Smooth muscle cell (in vitro differentiated cells): Measurements from ENCODE around the gene KRT84. TPM values are rescaled to one million over a fixed set of nuclear protein-coding genes. Genes with fewer than 3 reads are reported as not detected.

Source experiments
- DNase-seq: peaks from one replicate; lab custom pipeline; 2025; ENCODE audit not compliant: unreplicated experiment; lab: John Stamatoyannopoulos, UW
- H2AFZ ChIP-seq: fragments of 200-600 bp; sonication (generic); 2 replicates; pipeline ENCODE4 v1.6.0; 2016; ENCODE audit warnings: antibody characterized with exemption, low read depth, mild to moderate bottlenecking
- H3F3A ChIP-seq: fragments of 200-600 bp; sonication (generic); 2 replicates; pipeline ENCODE4 v1.6.0; 2017; ENCODE audit warnings: antibody characterized with exemption, low read depth
- H3K27ac ChIP-seq: fragments of 200-600 bp; sonication (generic); 2 replicates; pipeline ENCODE4 v1.5.1; 2016; ENCODE audit warnings: low read depth, mild to moderate bottlenecking
- H3K27me3 ChIP-seq: fragments of 200-600 bp; sonication (generic); 2 replicates; pipeline ENCODE4 v1.6.1; 2016; ENCODE audit warnings: low read depth, mild to moderate bottlenecking
- H3K36me3 ChIP-seq: fragments of 200-600 bp; sonication (generic); 2 replicates; pipeline ENCODE4 v1.5.1; 2016; ENCODE audit warnings: low read depth
- H3K4me1 ChIP-seq: fragments of 200-600 bp; sonication (generic); 2 replicates; pipeline ENCODE4 v1.5.1; 2016; ENCODE audit warnings: low read depth
- H3K4me2 ChIP-seq: fragments of 200-600 bp; sonication (generic); 2 replicates; pipeline ENCODE4 v1.6.0; 2016; ENCODE audit warnings: mild to moderate bottlenecking
- H3K4me3 ChIP-seq: fragments of 200-600 bp; sonication (generic); 2 replicates; pipeline ENCODE4 v1.5.1; 2016; ENCODE audit warnings: mild to moderate bottlenecking
- H3K79me2 ChIP-seq: fragments of 200-600 bp; sonication (generic); 2 replicates; pipeline ENCODE4 v1.6.0; 2016; ENCODE audit warnings: low read depth, mild to moderate bottlenecking
- H3K9ac ChIP-seq: fragments of 200-600 bp; sonication (generic); 2 replicates; pipeline ENCODE4 v1.6.0; 2016; ENCODE audit warnings: low read depth
- H3K9me3 ChIP-seq: fragments of 200-600 bp; sonication (generic); replicated peaks from 2 replicates; pipeline ENCODE4 v1.5.1; 2016; ENCODE audit warnings: low read depth
- H4K20me1 ChIP-seq: fragments of 200-600 bp; sonication (generic); 2 replicates; pipeline ENCODE4 v1.6.0; 2016; ENCODE audit warnings: low read depth
- WGBS: methylation state at CpG from one replicate; pipeline ENCODE4 v1.1.7; 2016; ENCODE audit warnings: low lambda C conversion rate; 5-methylcytosine and 5-hydroxymethylcytosine counted together
- polyA plus RNA-seq: library from polyadenylated mRNA; unstranded; fragments of >200 nt; fragmentation: Nextera tagmentation; extraction: Ambion mirVana; gene quantifications from 2 replicates; pipeline ENCODE4 v1.2.1, GENCODE V29; 2016
- total RNA-seq: library from RNA; depleted of rRNA; stranded (reverse); fragments of >200 nt; gene quantifications from 2 replicates; pipeline ENCODE4 v1.2.3, GENCODE V29; 2014
- TF ChIP-seq, protein P1 (sequence below): fragments of 200-600 bp; sonication (generic); IDR thresholded peaks from 2 replicates; pipeline ENCODE4 v1.5.1; 2017; ENCODE audit warnings: borderline replicate concordance, mild to moderate bottlenecking, antibody characterized with exemption; ENCODE audit not compliant: insufficient read depth, poor library complexity, severe bottlenecking

KRT84 gene
- total and polyA plus RNA-seq, 2 experiments from 2014 or later: 0.09 to 5.6 TPM

DNA sequence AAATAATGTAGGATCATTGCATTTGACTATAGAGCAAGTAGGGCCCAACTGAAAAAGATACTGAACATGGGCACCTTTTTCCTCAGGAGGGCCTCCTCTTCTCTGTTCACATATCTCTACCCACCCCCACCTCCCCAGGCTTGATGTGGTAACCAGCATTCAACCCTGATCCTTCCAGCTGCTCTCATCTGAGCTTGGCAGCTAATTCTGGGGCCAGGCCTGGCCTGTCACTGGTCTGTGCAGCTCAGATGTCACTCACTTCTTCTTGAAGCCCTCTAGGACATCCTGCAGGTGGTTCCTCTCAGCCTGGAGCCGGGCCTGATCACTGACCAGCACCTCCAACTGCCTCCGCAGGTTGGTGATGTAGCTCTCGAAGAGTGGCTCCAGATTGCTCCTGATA is 2.1 kb downstream of the KRT84 start:
- Histone ChIP-seq H3K27me3 (peaks cover 17% of the 10 kb centered on the region), H4K20me1 (no peaks in the 10 kb centered on the region), H3K9me3 (no peaks in the 10 kb centered on the region), H2AFZ (no peak overlapping the region), H3K4me3 (no peak overlapping the region), H3K27ac (no peak overlapping the region), H3K4me1 (no peaks in the 10 kb centered on the region), H3F3A (no peaks in the 10 kb centered on the region), H3K4me2 (no peak overlapping the region), H3K79me2 (no peaks in the 10 kb centered on the region), H3K36me3 (no peaks in the 10 kb centered on the region), H3K9ac (no peak overlapping the region)
- DNase-seq: no peak
- 90% methylated on average over 3 of the region's 3 CpGs for WGBS
- TF ChIP-seq, protein P1, sequence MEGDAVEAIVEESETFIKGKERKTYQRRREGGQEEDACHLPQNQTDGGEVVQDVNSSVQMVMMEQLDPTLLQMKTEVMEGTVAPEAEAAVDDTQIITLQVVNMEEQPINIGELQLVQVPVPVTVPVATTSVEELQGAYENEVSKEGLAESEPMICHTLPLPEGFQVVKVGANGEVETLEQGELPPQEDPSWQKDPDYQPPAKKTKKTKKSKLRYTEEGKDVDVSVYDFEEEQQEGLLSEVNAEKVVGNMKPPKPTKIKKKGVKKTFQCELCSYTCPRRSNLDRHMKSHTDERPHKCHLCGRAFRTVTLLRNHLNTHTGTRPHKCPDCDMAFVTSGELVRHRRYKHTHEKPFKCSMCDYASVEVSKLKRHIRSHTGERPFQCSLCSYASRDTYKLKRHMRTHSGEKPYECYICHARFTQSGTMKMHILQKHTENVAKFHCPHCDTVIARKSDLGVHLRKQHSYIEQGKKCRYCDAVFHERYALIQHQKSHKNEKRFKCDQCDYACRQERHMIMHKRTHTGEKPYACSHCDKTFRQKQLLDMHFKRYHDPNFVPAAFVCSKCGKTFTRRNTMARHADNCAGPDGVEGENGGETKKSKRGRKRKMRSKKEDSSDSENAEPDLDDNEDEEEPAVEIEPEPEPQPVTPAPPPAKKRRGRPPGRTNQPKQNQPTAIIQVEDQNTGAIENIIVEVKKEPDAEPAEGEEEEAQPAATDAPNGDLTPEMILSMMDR: no peak

- Histone ChIP-seq H3F3A (no peaks in the 10 kb centered on the region), H3K4me2 (no peak overlapping the region), H3K27me3 (peaks cover 12% of the 10 kb centered on the region), H3K27ac (no peak overlapping the region), H3K36me3 (no peaks in the 10 kb centered on the region), H2AFZ (no peak overlapping the region), H3K4me3 (no peak overlapping the region), H3K9ac (no peak overlapping the region), H3K79me2 (no peaks in the 10 kb centered on the region), H3K4me1 (no peaks in the 10 kb centered on the region), H4K20me1 (no peaks in the 10 kb centered on the region), H3K9me3 (no peaks in the 10 kb centered on the region)
- 84% methylated on average over 2 of the region's 2 CpGs for WGBS
- no peak for DNase-seq
- TF ChIP-seq, protein P1: no peak
Measured at GRCh38 chr12:52382854-52383253, 2.6 kb downstream of the KRT84 start.

DNA sequence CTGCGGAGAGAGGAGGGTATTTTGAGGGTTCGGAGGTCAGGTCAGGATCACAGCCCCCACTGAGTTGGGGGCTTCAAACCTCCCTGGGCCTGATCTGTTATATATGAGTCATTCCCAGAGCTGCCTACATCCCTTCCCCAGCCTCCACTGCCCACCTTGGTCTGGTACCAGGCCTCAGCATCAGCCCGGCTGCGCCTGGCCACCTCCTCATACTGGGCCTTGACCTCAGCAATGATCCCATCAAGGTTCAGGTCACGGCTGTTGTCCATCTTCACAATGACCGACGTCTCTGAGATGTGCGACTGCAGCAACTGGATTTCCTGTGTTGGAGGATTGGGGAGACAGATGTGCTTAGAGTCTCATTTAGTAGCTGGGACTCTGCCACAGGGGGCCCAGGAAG is 4.2 kb downstream of the KRT84 start:
- Histone ChIP-seq H3K27me3 (no peaks in the 10 kb centered on the region), H2AFZ (no peak overlapping the region), H3K4me2 (no peak overlapping the region), H3K36me3 (no peaks in the 10 kb centered on the region), H3K4me1 (no peaks in the 10 kb centered on the region), H3K9ac (no peak overlapping the region), H3K79me2 (no peaks in the 10 kb centered on the region), H3K9me3 (no peaks in the 10 kb centered on the region), H4K20me1 (no peaks in the 10 kb centered on the region), H3K4me3 (no peak overlapping the region), H3K27ac (no peak overlapping the region), H3F3A (no peaks in the 10 kb centered on the region)
- TF ChIP-seq, protein P1: no peak
- no peak for DNase-seq
- 81% methylated on average over 8 of the region's 8 CpGs for WGBS

DNA sequence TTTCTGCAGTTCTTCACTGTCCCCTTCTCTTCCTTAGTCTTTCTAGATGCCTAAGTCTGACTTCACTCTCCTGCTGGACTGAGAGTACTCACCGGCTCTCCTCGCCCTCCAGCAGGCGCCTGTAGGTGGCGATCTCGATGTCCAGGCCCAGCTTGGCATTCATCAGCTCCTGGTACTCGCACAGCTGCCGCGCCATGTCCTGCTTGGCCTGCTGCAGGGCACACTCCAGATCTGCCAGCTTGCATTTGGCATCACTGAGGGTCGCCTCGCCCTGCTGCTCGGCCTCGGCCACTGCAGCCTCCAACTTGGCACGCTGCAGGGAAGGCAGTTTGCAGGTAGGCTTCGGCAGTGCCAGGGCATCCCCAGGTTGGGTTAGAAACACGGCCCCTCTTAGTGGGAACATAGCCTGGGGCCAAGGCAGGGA is 5.2 kb downstream of the KRT84 start:
- H2AFZ ChIP-seq: no peak overlapping the region
- H3K4me1 ChIP-seq: no peaks in the 10 kb centered on the region
- no peak for DNase-seq
- H4K20me1 ChIP-seq: no peaks in the 10 kb centered on the region
- no peak overlapping the region for H3K4me2 ChIP-seq
- TF ChIP-seq, protein P1: peak; percentile 49
- H3K36me3 ChIP-seq: no peaks in the 10 kb centered on the region
- H3K9me3 ChIP-seq: no peaks in the 10 kb centered on the region
- H3K4me3 ChIP-seq: no peak overlapping the region
- no peak overlapping the region for H3K9ac ChIP-seq
- H3F3A ChIP-seq: no peaks in the 10 kb centered on the region
- no peaks in the 10 kb centered on the region for H3K27me3 ChIP-seq
- H3K79me2 ChIP-seq: no peaks in the 10 kb centered on the region
- no peak overlapping the region for H3K27ac ChIP-seq
- 50% methylated on average over 15 of the region's 15 CpGs for WGBS
